ENCODE measurements around the gene DRC7. TPM values are rescaled to one million over a fixed set of nuclear protein-coding genes. Genes with fewer than 3 reads are reported as not detected.

The DRC7 gene
- total RNA-seq, 2 donors from 2014 or later = not detected

- DNase-seq = no peak
- Histone ChIP-seq H3K4me3 (no peak overlapping the region), H3K9ac (ENCODE audit: low read depth in 2 of 2, low read length in 2 of 2) (no peak overlapping the region), H3K27me3 (no peaks in the 10 kb centered on the region), H3K36me3 (no peaks in the 10 kb centered on the region), H3K9me3 (no peaks in the 10 kb centered on the region), H3K4me1 (no peaks in the 10 kb centered on the region), H3K27ac (no peak overlapping the region)
- TF ChIP-seq CTCF (IDR thresholded peaks at IDR 0.05) = no peak
- intact Hi-C loops (cut with DNase I) = no loop called here
Observed at GRCh38 chr16:57699899-57700298, 5.3 kb downstream of the DRC7 start.

GRCh38 chr16:57700781-57701551, 6.4 kb downstream of the DRC7 start:
- Histone ChIP-seq H3K27me3 (no peaks in the 10 kb centered on the region), H3K9me3 (no peaks in the 10 kb centered on the region), H3K9ac (ENCODE audit: low read depth in 2 of 2, low read length in 2 of 2) (no peak overlapping the region), H3K4me3 (no peak overlapping the region), H3K27ac (no peak overlapping the region), H3K4me1 (no peaks in the 10 kb centered on the region), H3K36me3 (no peaks in the 10 kb centered on the region)
- intact Hi-C loops (cut with DNase I) = no loop called here
- no peak for DNase-seq
- no peak for TF ChIP-seq CTCF (IDR thresholded peaks at IDR 0.05)

- Histone ChIP-seq H3K36me3 (no peaks in the 10 kb centered on the region), H3K4me1 (no peaks in the 10 kb centered on the region), H3K9me3 (no peaks in the 10 kb centered on the region), H3K4me3 (no peak overlapping the region), H3K9ac (ENCODE audit: low read depth in 2 of 2, low read length in 2 of 2) (no peak overlapping the region), H3K27ac (no peak overlapping the region), H3K27me3 (no peaks in the 10 kb centered on the region)
- no peak for TF ChIP-seq CTCF (IDR thresholded peaks at IDR 0.05)
- intact Hi-C loops (cut with DNase I) = no loop called here
- no peak for DNase-seq
Observed at GRCh38 chr16:57701759-57702371, 7.3 kb downstream of the DRC7 start.

- Histone ChIP-seq H3K4me1 (no peaks in the 10 kb centered on the region), H3K9me3 (no peaks in the 10 kb centered on the region), H3K4me3 (no peak overlapping the region), H3K27ac (no peak overlapping the region), H3K9ac (ENCODE audit: low read depth in 2 of 2, low read length in 2 of 2) (no peak overlapping the region), H3K36me3 (no peaks in the 10 kb centered on the region), H3K27me3 (no peaks in the 10 kb centered on the region)
- intact Hi-C loops (cut with DNase I) = no loop called here
- no peak for TF ChIP-seq CTCF (IDR thresholded peaks at IDR 0.05)
- DNase-seq = no peak
Observed at GRCh38 chr16:57703416-57704010, 8.9 kb downstream of the DRC7 start.

GRCh38 chr16:57704011-57704904, 9.7 kb downstream of the DRC7 start:
- no peaks in the 10 kb centered on the region for H3K9me3 ChIP-seq
- H3K9ac ChIP-seq (ENCODE audit: low read depth in 2 of 2, low read length in 2 of 2) = no peak overlapping the region
- no peaks in the 10 kb centered on the region for H3K36me3 ChIP-seq
- no peaks in the 10 kb centered on the region for H3K4me1 ChIP-seq
- H3K4me3 ChIP-seq = no peak overlapping the region
- H3K27ac ChIP-seq = no peak overlapping the region
- intact Hi-C loops (cut with DNase I) = no loop called here
- no peak for DNase-seq
- no peak for TF ChIP-seq CTCF (IDR thresholded peaks at IDR 0.05)
- H3K27me3 ChIP-seq = no peaks in the 10 kb centered on the region
